Smooth muscle cell (in vitro differentiated cells): ENCODE results near the gene ACSL6. TPM values are rescaled to one million over a fixed set of nuclear protein-coding genes. Genes with fewer than 3 reads are reported as not detected.

Experiments used
- DNase-seq: peaks from one replicate; lab custom pipeline; 2025; ENCODE audit not compliant: unreplicated experiment; lab: John Stamatoyannopoulos, UW
- H2AFZ ChIP-seq: fragments of 200-600 bp; sonication (generic); 2 replicates; pipeline ENCODE4 v1.6.0; 2016; ENCODE audit warnings: antibody characterized with exemption, low read depth, mild to moderate bottlenecking
- H3F3A ChIP-seq: fragments of 200-600 bp; sonication (generic); 2 replicates; pipeline ENCODE4 v1.6.0; 2017; ENCODE audit warnings: antibody characterized with exemption, low read depth
- H3K27ac ChIP-seq: fragments of 200-600 bp; sonication (generic); 2 replicates; pipeline ENCODE4 v1.5.1; 2016; ENCODE audit warnings: low read depth, mild to moderate bottlenecking
- H3K27me3 ChIP-seq: fragments of 200-600 bp; sonication (generic); 2 replicates; pipeline ENCODE4 v1.6.1; 2016; ENCODE audit warnings: low read depth, mild to moderate bottlenecking
- H3K36me3 ChIP-seq: fragments of 200-600 bp; sonication (generic); 2 replicates; pipeline ENCODE4 v1.5.1; 2016; ENCODE audit warnings: low read depth
- H3K4me1 ChIP-seq: fragments of 200-600 bp; sonication (generic); 2 replicates; pipeline ENCODE4 v1.5.1; 2016; ENCODE audit warnings: low read depth
- H3K4me2 ChIP-seq: fragments of 200-600 bp; sonication (generic); 2 replicates; pipeline ENCODE4 v1.6.0; 2016; ENCODE audit warnings: mild to moderate bottlenecking
- H3K4me3 ChIP-seq: fragments of 200-600 bp; sonication (generic); 2 replicates; pipeline ENCODE4 v1.5.1; 2016; ENCODE audit warnings: mild to moderate bottlenecking
- H3K79me2 ChIP-seq: fragments of 200-600 bp; sonication (generic); 2 replicates; pipeline ENCODE4 v1.6.0; 2016; ENCODE audit warnings: low read depth, mild to moderate bottlenecking
- H3K9ac ChIP-seq: fragments of 200-600 bp; sonication (generic); 2 replicates; pipeline ENCODE4 v1.6.0; 2016; ENCODE audit warnings: low read depth
- H3K9me3 ChIP-seq: fragments of 200-600 bp; sonication (generic); replicated peaks from 2 replicates; pipeline ENCODE4 v1.5.1; 2016; ENCODE audit warnings: low read depth
- H4K20me1 ChIP-seq: fragments of 200-600 bp; sonication (generic); 2 replicates; pipeline ENCODE4 v1.6.0; 2016; ENCODE audit warnings: low read depth
- WGBS: methylation state at CpG from one replicate; pipeline ENCODE4 v1.1.7; 2016; ENCODE audit warnings: low lambda C conversion rate; 5-methylcytosine and 5-hydroxymethylcytosine counted together
- polyA plus RNA-seq: library from polyadenylated mRNA; unstranded; fragments of >200 nt; fragmentation: Nextera tagmentation; extraction: Ambion mirVana; gene quantifications from 2 replicates; pipeline ENCODE4 v1.2.1, GENCODE V29; 2016
- total RNA-seq: library from RNA; depleted of rRNA; stranded (reverse); fragments of >200 nt; gene quantifications from 2 replicates; pipeline ENCODE4 v1.2.3, GENCODE V29; 2014
- TF ChIP-seq, protein P1 (sequence below): fragments of 200-600 bp; sonication (generic); IDR thresholded peaks from 2 replicates; pipeline ENCODE4 v1.5.1; 2017; ENCODE audit warnings: borderline replicate concordance, mild to moderate bottlenecking, antibody characterized with exemption; ENCODE audit not compliant: insufficient read depth, poor library complexity, severe bottlenecking

Gene ACSL6
- total and polyA plus RNA-seq, 2 experiments from 2014 or later = not detected

- H3K27ac ChIP-seq = no peak overlapping the region
- no peaks in the 10 kb centered on the region for H3K36me3 ChIP-seq
- no peaks in the 10 kb centered on the region for H3K27me3 ChIP-seq
- no peaks in the 10 kb centered on the region for H4K20me1 ChIP-seq
- no peaks in the 10 kb centered on the region for H3K9me3 ChIP-seq
- TF ChIP-seq, protein P1, sequence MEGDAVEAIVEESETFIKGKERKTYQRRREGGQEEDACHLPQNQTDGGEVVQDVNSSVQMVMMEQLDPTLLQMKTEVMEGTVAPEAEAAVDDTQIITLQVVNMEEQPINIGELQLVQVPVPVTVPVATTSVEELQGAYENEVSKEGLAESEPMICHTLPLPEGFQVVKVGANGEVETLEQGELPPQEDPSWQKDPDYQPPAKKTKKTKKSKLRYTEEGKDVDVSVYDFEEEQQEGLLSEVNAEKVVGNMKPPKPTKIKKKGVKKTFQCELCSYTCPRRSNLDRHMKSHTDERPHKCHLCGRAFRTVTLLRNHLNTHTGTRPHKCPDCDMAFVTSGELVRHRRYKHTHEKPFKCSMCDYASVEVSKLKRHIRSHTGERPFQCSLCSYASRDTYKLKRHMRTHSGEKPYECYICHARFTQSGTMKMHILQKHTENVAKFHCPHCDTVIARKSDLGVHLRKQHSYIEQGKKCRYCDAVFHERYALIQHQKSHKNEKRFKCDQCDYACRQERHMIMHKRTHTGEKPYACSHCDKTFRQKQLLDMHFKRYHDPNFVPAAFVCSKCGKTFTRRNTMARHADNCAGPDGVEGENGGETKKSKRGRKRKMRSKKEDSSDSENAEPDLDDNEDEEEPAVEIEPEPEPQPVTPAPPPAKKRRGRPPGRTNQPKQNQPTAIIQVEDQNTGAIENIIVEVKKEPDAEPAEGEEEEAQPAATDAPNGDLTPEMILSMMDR = no peak
- H3K4me1 ChIP-seq = no peaks in the 10 kb centered on the region
- no peak overlapping the region for H2AFZ ChIP-seq
- WGBS = 95% methylated on average over 9 of the region's 9 CpGs
- H3F3A ChIP-seq = no peaks in the 10 kb centered on the region
- H3K79me2 ChIP-seq = no peaks in the 10 kb centered on the region
- no peak overlapping the region for H3K4me3 ChIP-seq
- DNase-seq = no peak
- H3K9ac ChIP-seq = no peak overlapping the region
- H3K4me2 ChIP-seq = no peak overlapping the region
Observed at GRCh38 chr5:131973089-131973712, 38.3 kb downstream of the ACSL6 start.

GRCh38 chr5:131968396-131968954 lies 43.0 kb downstream of the ACSL6 start:
- Histone ChIP-seq H3K36me3 (no peaks in the 10 kb centered on the region), H2AFZ (no peak overlapping the region), H3K4me3 (no peak overlapping the region), H4K20me1 (no peaks in the 10 kb centered on the region), H3K27me3 (no peaks in the 10 kb centered on the region), H3F3A (no peaks in the 10 kb centered on the region), H3K4me2 (no peak overlapping the region), H3K79me2 (no peaks in the 10 kb centered on the region), H3K4me1 (no peaks in the 10 kb centered on the region), H3K9ac (no peak overlapping the region), H3K27ac (no peak overlapping the region), H3K9me3 (no peaks in the 10 kb centered on the region)
- no peak for DNase-seq
- WGBS = 76% methylated on average over 5 of the region's 5 CpGs
- TF ChIP-seq, protein P1 = no peak

GRCh38 chr5:131966551-131966950 lies 44.9 kb downstream of the ACSL6 start:
- H3K36me3 ChIP-seq = no peaks in the 10 kb centered on the region
- H3K27ac ChIP-seq = no peak overlapping the region
- no peak overlapping the region for H2AFZ ChIP-seq
- WGBS = 95% methylated on average over 1 of the region's 1 CpG
- no peaks in the 10 kb centered on the region for H3K4me1 ChIP-seq
- H3K4me2 ChIP-seq = no peak overlapping the region
- no peaks in the 10 kb centered on the region for H3K9me3 ChIP-seq
- H3K79me2 ChIP-seq = no peaks in the 10 kb centered on the region
- DNase-seq = no peak
- no peaks in the 10 kb centered on the region for H3K27me3 ChIP-seq
- TF ChIP-seq, protein P1 = no peak
- H3F3A ChIP-seq = no peaks in the 10 kb centered on the region
- H3K4me3 ChIP-seq = no peak overlapping the region
- H3K9ac ChIP-seq = no peak overlapping the region
- H4K20me1 ChIP-seq = no peaks in the 10 kb centered on the region
